B cell (primary cell): ENCODE results near the gene SFXN1. TPM values are rescaled to one million over a fixed set of nuclear protein-coding genes. Genes with fewer than 3 reads are reported as not detected.

Source experiments
- ATAC-seq: fragments of 200-7000 bp; cut with Tn5 transposase; one replicate; pipeline ENCODE4 v1.10.0; 2021; ENCODE audit warnings: low read depth, mild to moderate bottlenecking, moderate number of reproducible peaks, moderate library complexity
- CTCF ChIA-PET: fragments of 350-600 bp; sonication (Branson Sonifier 250); formaldehyde crosslinking; loops from one replicate; lab custom pipeline; 2021; ENCODE audit warnings: antibody characterized with exemption, inconsistent platforms; lab: Charles Lee
- POLR2A ChIA-PET: fragments of 350-600 bp; sonication (Branson Sonifier 250); formaldehyde crosslinking; loops from one replicate; lab custom pipeline; 2021; ENCODE audit warnings: antibody characterized with exemption; lab: Charles Lee
- DNase-seq: peaks from one replicate; pipeline ENCODE4 v3.0.0; 2013
- H2AFZ ChIP-seq: 2 replicates; pipeline ENCODE4 v1.6.1; 2012; ENCODE audit warnings: mild to moderate bottlenecking, low read depth, low read length; ENCODE audit not compliant: insufficient read depth, poor library complexity, severe bottlenecking
- H3K27ac ChIP-seq, 2 donors: 1 replicate in 1 of 2; 2 replicates in 1 of 2; pipeline ENCODE4 v1.5.1; 2012 to 2013; ENCODE audit warnings: low read length in 2 of 2, mild to moderate bottlenecking in 2 of 2, moderate library complexity in 1 of 2
- H3K27me3 ChIP-seq, 4 experiments: fragments of 200-600 bp in 1 of 4; sonication (generic) in 1 of 4; replicated peaks in 1 of 4; 1 replicate in 2 of 4; 2 replicates in 2 of 4; pipeline versions ENCODE4 v1.6.1 to v1.7.0; 2013 to 2016; ENCODE audit warnings: low read length in 3 of 4, mild to moderate bottlenecking in 2 of 4, mixed read lengths in 1 of 4, moderate library complexity in 1 of 4; ENCODE audit not compliant: insufficient read depth in 4 of 4, control insufficient read depth in 3 of 4; ENCODE audit errors: control extremely low read depth in 1 of 4
- H3K36me3 ChIP-seq, 2 experiments: replicated peaks in 1 of 2; 1 replicate in 1 of 2; 2 replicates in 1 of 2; pipeline versions ENCODE4 v1.6.1 to v1.7.1; 2013; ENCODE audit warnings: low read length in 1 of 2; ENCODE audit not compliant: insufficient read depth in 2 of 2, control insufficient read depth in 1 of 2; ENCODE audit errors: control extremely low read depth in 1 of 2, extremely low read depth in 1 of 2
- H3K4me1 ChIP-seq, 2 donors: fragments of 200-600 bp in 1 of 2; sonication (generic) in 1 of 2; 1 replicate in 1 of 2; 2 replicates in 1 of 2; pipeline versions ENCODE4 v1.5.1 to v1.6.1; 2013 to 2017; ENCODE audit warnings: low read length in 2 of 2; ENCODE audit not compliant: control insufficient read depth in 2 of 2, insufficient read depth in 2 of 2
- H3K4me2 ChIP-seq: replicated peaks from 2 replicates; pipeline ENCODE3; 2012; ENCODE audit warnings: mild to moderate bottlenecking, low read depth, low read length; ENCODE audit not compliant: poor library complexity, severe bottlenecking
- H3K4me3 ChIP-seq, 5 experiments: fragments of 200-600 bp in 1 of 5; sonication (generic) in 1 of 5; 1 replicate in 3 of 5; 2 replicates in 2 of 5; pipeline versions ENCODE4 v1.5.1 to v1.7.0; 2011 to 2016; ENCODE audit warnings: low read length in 4 of 5, mild to moderate bottlenecking in 4 of 5, low read depth in 2 of 5, control low read depth in 1 of 5, moderate library complexity in 1 of 5; ENCODE audit not compliant: insufficient read depth in 1 of 5; ENCODE audit errors: control extremely low read depth in 1 of 5, extremely low read depth in 1 of 5
- H3K79me2 ChIP-seq: fragments of 200-600 bp; sonication (generic); one replicate; pipeline ENCODE4 v1.6.0; 2016; ENCODE audit warnings: low read length; ENCODE audit not compliant: control insufficient read depth, insufficient read depth
- H3K9ac ChIP-seq: fragments of 200-600 bp; sonication (generic); 2 replicates; pipeline ENCODE4 v1.6.1; 2017; ENCODE audit warnings: mild to moderate bottlenecking, low read length, moderate library complexity
- H3K9me3 ChIP-seq, 3 donors: one replicate each; pipeline versions ENCODE4 v1.6.1 to v1.7.1; 2013; ENCODE audit warnings: low read length in 2 of 3; ENCODE audit not compliant: control insufficient read depth in 2 of 3, insufficient read depth in 1 of 3; ENCODE audit errors: control extremely low read depth in 1 of 3
- H4K20me1 ChIP-seq: 2 replicates; pipeline ENCODE4 v1.6.0; 2012; ENCODE audit warnings: mild to moderate bottlenecking, low read length; ENCODE audit not compliant: insufficient read depth, control insufficient read depth, poor library complexity, severe bottlenecking
- H3K27ac Mint-ChIP-seq: one replicate; pipeline ENCODE4 v1.8.0; 2021; ENCODE audit warnings: mixed read lengths
- H3K27me3 Mint-ChIP-seq: one replicate; pipeline ENCODE4 v1.8.0; 2021; ENCODE audit warnings: mixed read lengths
- H3K4me1 Mint-ChIP-seq: one replicate; pipeline ENCODE4 v1.8.0; 2021; ENCODE audit warnings: mixed read lengths
- H3K4me3 Mint-ChIP-seq: one replicate; pipeline ENCODE4 v1.8.0; 2021; ENCODE audit warnings: mixed read lengths
- H3K9me3 Mint-ChIP-seq: one replicate; pipeline ENCODE4 v1.8.0; 2022; ENCODE audit warnings: mixed read lengths; ENCODE audit not compliant: insufficient read depth
- CTCF ChIP-seq: fragments of 200-600 bp; IDR thresholded peaks from one replicate; pipeline ENCODE4 v1.8.0; 2022; ENCODE audit warnings: antibody characterized with exemption, mild to moderate bottlenecking
- EZH2 ChIP-seq: IDR thresholded peaks from 2 replicates; pipeline ENCODE4 v1.6.1; 2012; ENCODE audit warnings: borderline replicate concordance, low read depth, mild to moderate bottlenecking, moderate library complexity, low read length; ENCODE audit not compliant: insufficient read depth, poor library complexity, severe bottlenecking
- WGBS: methylation state at CpG from one replicate; pipeline ENCODE4 v1.1.5; 2013; ENCODE audit warnings: missing lambda C conversion rate; ENCODE audit not compliant: insufficient coverage; 5-methylcytosine and 5-hydroxymethylcytosine counted together
- intact Hi-C: fragments of 100-400 bp; cut with micrococcal nuclease; formaldehyde crosslinking; loops from one replicate; pipeline ENCODE4 v1.10.0; 2022
- polyA plus RNA-seq: library from polyadenylated mRNA; depleted of rRNA; stranded (reverse); fragments of >200 nt; gene quantifications from 2 replicates; pipeline ENCODE4 v1.2.3, GENCODE V29; 2012
- total RNA-seq, 2 donors: library from RNA; stranded (reverse); fragments of 120-200 nt in 1 of 2; gene quantifications; 1 replicate in 1 of 2; 2 replicates in 1 of 2; pipeline versions ENCODE4 v1.2.3 to v1.2.4, GENCODE V29; 2013 to 2022

SFXN1 gene
- total and polyA plus RNA-seq, 2 donors (not counting 1 experiment from before 2014, with no cell fraction given), result 16.4 to 30.5 TPM

- 63% methylated on average over 3 of the region's 5 CpGs for WGBS
- POLR2A ChIA-PET, result no interaction called here
Observed at GRCh38 chr5:175561085-175561484, 82.7 kb downstream of the SFXN1 start.

GRCh38 chr5:175564716-175565115, 86.4 kb downstream of the SFXN1 start:
- Mint-ChIP-seq H3K9me3 (no peaks in the 10 kb centered on the region), H3K27me3 (peaks cover 4% of the 10 kb centered on the region), H3K4me3 (no peak overlapping the region), H3K27ac (no peak overlapping the region), H3K4me1 (no peaks in the 10 kb centered on the region)
- CTCF ChIA-PET, result no interaction called here
- Histone ChIP-seq H3K9me3 (no peaks in the 10 kb centered on the region), H3K4me3 (no peak overlapping the region), H3K36me3 (no peaks in the 10 kb centered on the region), H3K9ac (no peak overlapping the region), H3K79me2 (no peaks in the 10 kb centered on the region), H3K27me3 (no peaks in the 10 kb centered on the region), H3K27ac (no peak overlapping the region), H4K20me1 (no peaks in the 10 kb centered on the region), H3K4me2 (no peak overlapping the region), H3K4me1 (no peaks in the 10 kb centered on the region), H2AFZ (no peak overlapping the region)
- no CpG with 5 or more reads among the region's 1 CpG for WGBS
- ATAC-seq (no peak), DNase-seq (no peak)
- POLR2A ChIA-PET, result no interaction called here
- TF ChIP-seq CTCF, result no peak
- no peak for TF ChIP-seq EZH2
- intact Hi-C loops, result no loop called here

More at GRCh38 chr5:175561085-175561484, 82.7 kb downstream of the SFXN1 start:
- DNase-seq (no peak), ATAC-seq (no peak)
- CTCF ChIA-PET, result no interaction called here
- no peaks in the 10 kb centered on the region for H3K36me3 ChIP-seq
- Mint-ChIP-seq H3K4me1 (no peaks in the 10 kb centered on the region), H3K27ac (no peak overlapping the region), H3K9me3 (no peaks in the 10 kb centered on the region), H3K27me3 (peaks cover 10% of the 10 kb centered on the region), H3K4me3 (no peak overlapping the region)
- no peaks in the 10 kb centered on the region for H3K27me3 ChIP-seq
- TF ChIP-seq EZH2 (no peak), CTCF (no peak)
- H3K4me1 ChIP-seq, result no peaks in the 10 kb centered on the region
- H3K4me3 ChIP-seq, result no peak overlapping the region
- intact Hi-C loops, result no loop called here
- H3K4me2 ChIP-seq, result no peak overlapping the region
- no peak overlapping the region for H2AFZ ChIP-seq
- no peaks in the 10 kb centered on the region for H4K20me1 ChIP-seq
- no peaks in the 10 kb centered on the region for H3K9me3 ChIP-seq
- no peaks in the 10 kb centered on the region for H3K79me2 ChIP-seq
- H3K9ac ChIP-seq, result no peak overlapping the region
- H3K27ac ChIP-seq, result no peak overlapping the region
